ENCODE results near the gene ATAD3B.
"Not testable (repeated sequence)": the region's sequence is repeated elsewhere in the genome, so short reads cannot be mapped to it uniquely, and the experiment has no call there.

The ATAD3B gene

DNA sequence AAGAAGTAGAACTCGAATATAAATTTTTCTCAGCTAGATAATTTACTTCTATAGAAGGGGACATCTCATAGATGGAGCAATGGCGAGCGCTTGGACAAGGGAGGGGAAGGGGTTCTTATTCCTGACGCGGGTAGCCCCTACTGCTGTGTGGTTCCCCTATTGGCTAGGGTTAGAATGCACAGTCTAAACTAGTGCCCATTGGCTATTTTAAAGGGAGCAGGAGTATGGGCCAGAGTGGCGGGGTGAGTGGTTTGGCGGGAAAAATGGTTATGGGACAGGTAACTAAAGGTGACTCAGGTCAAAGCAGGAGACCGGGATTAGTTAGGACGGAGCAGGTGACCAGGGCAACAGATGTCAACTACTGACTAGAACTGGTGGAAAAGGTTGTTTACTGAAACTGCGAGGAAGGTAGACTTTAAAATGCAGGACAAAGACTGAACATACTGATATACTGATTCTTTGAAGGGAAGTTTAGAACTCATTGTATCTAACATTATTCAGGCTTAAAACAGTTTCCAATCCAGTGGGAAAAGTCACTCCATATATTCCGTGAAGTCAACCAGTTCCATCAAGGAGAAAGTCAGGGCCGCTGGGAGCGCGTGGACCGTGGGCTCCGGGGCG is 39.5 kb downstream of the ATAD3B start:
- DNase-seq (ENCODE audit: low spot score) = no peak

DNA sequence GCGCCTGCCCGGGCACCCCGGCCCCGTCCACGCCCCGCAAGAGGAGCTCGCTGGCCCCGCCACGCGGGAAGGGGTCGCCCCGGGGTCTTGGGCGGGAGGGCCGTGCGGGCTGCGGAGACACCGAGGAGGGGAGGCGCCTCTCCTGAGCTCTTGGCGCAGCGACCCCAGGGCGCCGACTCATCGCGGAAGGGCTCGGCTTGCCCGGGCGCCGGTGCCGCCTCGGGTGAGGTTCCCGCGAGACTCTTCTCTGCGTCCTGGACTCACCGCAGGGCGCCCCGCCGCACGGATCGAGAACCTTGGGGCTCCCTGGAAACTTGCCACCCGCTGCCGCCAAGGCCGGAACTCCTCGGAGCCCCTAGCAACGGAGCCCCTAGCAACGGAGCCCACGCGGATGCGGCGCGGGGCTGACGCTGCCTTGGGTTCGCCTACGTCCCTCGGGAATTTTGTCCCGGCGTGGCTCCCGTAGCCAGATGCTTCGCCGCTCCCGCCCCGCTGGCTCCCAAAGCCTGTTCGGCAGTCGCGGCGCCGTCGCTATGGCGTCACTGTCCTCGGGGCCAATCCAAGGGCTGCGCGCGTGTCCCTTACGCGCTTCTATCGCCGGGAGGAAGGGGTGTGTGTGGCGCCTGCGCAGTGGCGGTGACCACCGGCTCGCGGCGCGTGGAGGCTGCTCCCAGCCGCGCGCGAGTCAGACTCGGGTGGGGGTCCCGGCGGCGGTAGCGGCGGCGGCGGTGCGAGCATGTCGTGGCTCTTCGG is 40.1 kb downstream of the ATAD3B start, which contains the start of gene ATAD3A:
TSS of gene ATAD3A (plus strand) at position 630 of the 753 bp plus-strand sequence. CDS start at position 737, 107 bp downstream.
- peak; percentile 99 for DNase-seq (ENCODE audit: low spot score)

DNA sequence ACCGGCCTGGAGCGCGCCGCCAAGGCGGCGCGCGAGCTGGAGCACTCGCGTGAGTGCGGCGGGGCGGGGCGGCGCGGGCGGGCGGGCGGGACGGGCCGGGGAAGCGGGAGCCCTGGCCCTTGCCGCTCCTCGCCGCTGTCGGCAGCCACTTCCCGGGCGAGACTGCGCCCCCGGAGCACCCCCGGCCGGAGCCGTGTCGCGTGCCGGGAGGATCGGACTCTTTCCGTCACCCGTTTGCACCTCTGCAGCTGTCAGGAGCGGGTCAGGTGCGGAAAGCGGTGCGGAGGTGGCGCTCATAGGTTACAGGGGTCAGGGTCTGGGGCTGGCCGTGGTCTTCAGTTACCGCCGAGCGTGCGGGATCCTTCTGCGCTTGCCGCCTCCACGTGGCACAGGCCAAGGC is 40.9 kb downstream of the ATAD3B start:
- DNase-seq (ENCODE audit: low spot score) = not testable (repeated sequence)

DNA sequence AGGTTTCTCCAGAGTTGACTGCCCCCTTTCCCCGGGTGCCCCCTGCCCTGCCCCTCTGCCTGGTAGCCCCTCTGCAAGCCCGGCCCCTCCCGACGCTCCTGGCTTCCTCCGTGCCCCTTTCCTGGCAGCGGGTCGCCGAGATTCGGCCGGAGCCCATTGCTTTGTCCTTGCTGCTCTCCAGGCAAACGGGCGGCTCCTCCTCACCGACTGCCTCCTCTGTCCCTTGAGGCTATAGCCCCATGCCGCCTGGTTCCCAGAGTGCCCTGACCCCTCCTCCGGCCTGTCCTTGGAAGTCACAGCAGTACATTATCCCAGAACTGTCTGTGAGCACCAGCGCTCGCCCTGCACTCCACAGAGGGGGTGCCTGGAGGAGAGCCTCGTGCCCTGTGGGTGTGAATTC is 42.1 kb downstream of the ATAD3B start:
- not testable (repeated sequence) for DNase-seq (ENCODE audit: low spot score)

DNA sequence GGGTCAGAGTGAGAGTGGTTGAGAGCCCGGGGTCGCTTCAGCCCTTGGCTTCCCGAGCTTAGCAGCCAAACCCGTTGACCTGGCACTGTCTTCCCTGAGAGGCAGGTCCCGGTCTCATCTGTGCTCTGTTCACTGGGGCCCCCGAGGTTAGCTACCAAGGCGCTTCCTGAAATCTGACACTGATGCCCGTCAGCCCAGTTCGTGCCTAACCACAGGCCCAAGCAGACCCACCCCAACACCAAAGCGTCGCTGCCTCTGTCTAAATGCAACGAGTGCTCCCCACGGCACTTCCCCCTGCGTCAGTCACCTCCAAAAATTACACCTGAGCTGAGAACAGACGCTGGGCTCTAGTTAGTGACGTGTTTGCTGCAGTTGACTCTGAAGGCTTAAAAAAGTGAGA is 42.8 kb downstream of the ATAD3B start:
- not testable (repeated sequence) for DNase-seq (ENCODE audit: low spot score)

DNA sequence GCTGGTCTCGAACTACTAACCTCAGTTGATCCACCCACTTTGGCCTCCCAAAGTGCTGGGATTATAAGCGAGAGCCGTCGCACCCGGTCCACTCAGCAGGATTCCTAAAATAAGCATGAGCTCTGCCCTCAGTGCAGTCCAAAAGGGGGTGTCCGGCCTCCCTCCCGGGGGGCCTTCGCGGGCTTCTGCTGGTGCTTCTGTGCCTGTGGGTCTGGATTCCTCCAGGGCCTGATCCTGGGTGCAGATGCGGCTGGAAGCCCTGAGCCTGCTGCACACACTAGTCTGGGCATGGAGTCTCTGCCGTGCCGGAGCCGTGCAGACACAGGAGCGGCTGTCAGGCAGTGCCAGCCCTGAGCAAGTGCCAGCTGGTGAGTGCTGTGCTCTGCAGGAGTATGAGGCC is 45.4 kb downstream of the ATAD3B start:
- not testable (repeated sequence) for DNase-seq (ENCODE audit: low spot score)

DNA sequence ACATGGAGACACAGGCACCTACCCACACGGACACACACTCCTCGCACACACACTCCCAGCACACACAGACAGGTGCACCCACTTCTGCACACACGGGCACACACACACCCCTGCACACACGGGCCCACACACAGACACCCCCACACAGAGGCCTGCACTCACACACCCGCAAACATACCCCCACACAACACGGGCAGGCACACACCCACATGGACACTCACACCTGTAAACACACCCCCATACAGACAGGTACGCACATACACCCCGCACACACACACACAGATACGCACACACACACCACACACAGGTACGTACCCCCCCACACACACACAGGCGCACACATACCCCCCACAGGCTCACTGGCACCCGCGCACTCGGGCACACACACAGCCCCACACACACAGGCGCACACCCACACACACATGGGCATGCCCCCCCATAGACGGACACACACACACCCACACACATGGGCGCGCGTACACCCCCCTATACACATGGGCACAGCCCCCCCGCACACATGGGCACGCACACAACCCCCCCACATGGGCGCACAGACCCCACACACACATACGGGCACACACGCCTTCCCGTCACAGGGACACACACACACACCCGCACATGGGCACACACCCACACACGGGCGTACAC is 46.5 kb downstream of the ATAD3B start:
- DNase-seq (ENCODE audit: low spot score) = no peak

DNA sequence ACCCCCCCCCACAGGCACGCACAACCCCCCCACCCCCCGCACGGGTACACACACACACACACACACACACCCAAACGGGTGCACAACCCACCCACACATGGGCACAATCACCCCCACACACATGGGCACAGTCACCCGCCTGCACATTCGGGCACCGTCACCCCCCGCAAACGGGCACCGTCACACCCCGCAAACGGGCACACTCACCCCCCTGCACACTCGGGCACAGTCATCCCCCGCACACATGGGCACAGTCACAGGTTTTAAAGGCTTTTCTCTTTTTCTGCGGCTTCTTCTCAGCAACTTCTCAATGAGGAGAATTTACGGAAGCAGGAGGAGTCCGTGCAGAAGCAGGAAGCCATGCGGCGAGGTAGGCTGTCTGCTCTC is 47.0 kb downstream of the ATAD3B start:
- not testable (repeated sequence) for DNase-seq (ENCODE audit: low spot score)

DNA sequence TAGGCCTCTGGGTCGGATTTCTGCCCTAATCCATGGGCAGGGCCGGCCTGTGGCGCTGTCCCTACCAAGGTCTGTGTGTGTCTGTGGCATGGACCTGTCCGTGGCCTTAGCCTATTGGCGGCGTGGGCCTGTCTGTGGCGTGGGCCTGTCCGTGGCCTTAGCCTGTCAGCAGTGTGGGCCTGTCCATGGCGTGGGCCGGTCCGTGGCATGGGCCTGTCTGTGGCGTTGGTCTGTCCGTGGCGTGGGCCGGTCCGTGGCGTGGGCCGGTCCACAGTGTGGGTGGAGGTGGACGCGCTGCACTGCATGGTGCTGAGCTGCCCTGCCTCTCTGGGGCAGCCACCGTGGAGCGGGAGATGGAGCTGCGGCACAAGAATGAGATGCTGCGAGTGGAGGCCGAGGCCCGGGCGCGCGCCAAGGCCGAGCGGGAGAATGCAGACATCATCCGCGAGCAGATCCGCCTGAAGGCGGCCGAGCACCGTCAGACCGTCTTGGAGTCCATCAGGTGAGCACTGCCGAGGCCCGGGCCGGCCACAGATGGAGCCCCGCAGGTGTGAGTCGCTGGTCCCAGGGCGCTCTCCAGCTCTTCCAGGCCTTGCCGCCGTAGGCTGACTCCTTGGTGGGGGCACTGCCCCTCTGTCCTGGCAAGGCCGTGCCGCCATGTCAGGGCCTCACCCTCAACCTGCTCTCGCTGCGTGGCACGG is 48.4 kb downstream of the ATAD3B start:
- not testable (repeated sequence) for DNase-seq (ENCODE audit: low spot score)

DNA sequence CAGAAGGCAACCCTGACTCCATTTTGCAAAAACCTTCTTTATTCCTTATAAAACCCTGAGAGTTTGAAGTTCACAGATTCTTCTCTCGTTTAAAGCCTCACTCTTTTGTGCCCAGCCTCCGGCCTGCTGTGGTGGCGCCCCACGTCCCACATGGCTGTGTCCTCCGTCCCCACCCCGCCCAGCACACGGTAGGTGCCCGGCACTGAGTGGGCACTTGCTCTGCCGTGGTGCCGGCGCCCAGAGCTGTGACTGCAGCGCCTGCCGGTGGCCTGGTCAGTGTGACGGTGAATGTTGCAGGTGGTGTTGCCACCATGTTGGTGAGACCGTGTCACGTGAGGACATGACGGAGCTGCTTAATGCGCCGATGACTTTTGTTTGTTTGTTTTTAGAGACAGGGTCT is 49.8 kb downstream of the ATAD3B start:
- DNase-seq (ENCODE audit: low spot score) = no peak

DNA sequence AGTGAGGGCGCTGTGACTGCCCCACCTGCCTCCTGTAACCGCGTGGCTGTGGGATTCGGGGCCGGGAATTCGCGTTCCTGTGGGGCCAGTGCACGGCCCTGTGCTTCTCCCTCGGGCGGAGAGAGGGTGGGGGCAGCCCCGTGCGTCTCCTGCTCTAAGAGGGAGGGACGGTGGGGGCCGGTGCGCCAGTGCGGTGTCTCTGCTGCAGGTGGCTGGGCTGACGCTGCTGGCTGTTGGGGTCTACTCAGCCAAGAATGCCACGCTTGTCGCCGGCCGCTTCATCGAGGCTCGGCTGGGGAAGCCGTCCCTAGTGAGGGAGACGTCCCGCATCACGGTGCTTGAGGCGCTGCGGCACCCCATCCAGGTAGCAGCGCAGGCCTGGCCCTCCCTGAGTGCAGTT is 51.0 kb downstream of the ATAD3B start:
- DNase-seq (ENCODE audit: low spot score) = not testable (repeated sequence)

DNA sequence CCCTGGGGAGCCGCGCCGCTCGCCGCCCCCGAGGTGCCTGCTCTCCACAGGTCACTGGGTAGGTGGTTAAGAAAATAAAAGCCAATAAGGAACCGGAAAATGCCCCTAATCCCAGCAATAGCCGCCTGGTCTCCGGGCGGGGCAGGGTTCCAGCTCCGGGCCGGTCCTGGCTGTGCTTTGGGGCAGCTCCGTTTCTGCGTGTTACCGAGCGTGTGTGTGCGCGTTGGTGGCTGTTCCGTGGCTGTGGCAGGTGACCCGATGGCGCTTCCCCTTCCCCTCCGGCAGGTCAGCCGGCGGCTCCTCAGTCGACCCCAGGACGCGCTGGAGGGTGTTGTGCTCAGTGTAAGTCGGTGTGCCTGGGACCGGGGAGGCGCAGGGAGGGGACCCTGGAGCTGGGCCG is 51.7 kb downstream of the ATAD3B start:
- not testable (repeated sequence) for DNase-seq (ENCODE audit: low spot score)

DNA sequence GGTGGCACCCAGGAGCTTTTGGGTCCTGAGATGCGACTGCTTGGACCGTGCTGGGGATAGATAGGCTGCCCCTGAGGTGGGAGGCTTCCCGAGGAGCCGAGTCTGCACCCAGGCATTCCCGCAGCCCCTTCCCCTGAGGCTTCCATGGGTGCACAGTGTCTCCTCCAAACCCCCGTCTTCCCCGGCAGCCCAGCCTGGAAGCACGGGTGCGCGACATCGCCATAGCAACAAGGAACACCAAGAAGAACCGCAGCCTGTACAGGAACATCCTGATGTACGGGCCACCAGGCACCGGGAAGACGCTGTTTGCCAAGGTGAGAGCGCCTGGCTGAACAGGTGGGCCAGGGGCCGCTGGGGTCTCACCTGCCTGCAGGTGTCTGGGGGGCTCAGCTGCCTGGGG is 52.1 kb downstream of the ATAD3B start:
- DNase-seq (ENCODE audit: low spot score) = not testable (repeated sequence)

DNA sequence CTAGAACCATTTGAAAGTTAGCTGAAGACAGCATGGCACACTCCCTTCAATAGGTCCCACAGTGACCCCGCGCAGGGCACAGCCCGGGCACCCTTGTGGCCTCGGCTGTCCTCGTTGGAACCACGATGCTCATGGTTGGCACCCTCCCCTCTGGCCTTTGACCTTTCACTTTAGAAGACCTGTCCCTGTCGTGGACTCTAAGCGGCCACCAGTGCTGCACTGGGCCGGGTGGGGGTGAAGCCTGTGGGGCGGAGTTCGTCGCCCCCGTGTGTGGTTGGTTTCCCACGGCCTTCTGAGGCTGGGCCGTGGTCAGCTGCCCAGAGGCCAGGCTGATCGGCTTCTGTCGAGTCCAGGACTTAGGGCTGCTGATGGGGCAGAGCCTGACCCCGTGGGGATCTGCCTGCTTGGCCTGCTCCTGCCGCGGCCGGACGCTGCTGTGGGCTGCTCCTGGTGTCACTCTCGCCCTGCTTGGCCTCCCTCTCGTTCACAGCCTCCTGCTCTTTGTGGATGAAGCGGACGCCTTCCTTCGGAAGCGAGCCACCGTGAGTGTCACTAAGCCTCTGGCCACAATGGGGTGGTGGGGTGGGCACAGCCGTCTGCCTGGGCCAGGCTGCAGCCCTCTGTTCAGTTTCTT is 53.3 kb downstream of the ATAD3B start:
- DNase-seq (ENCODE audit: low spot score) = not testable (repeated sequence)

DNA sequence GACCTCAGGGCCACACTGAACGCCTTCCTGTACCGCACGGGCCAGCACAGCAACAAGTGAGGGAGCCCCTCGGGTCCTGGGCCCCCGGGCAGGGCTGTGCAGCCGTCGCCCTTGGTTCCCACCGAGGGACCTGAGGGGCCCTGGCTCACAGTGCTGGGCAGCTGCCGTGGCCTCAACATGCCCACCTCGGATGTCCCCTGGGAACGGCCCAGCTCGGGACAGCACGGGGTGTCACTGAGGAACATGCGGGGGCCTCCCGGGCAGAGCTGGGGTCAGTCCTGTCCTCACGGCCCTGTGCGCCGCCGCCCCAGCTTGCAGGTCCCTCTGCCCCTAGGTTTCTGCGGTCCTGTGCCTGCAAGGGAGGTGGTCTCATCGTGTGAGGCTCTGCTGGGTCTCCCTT is 54.9 kb downstream of the ATAD3B start:
- not testable (repeated sequence) for DNase-seq (ENCODE audit: low spot score)

DNA sequence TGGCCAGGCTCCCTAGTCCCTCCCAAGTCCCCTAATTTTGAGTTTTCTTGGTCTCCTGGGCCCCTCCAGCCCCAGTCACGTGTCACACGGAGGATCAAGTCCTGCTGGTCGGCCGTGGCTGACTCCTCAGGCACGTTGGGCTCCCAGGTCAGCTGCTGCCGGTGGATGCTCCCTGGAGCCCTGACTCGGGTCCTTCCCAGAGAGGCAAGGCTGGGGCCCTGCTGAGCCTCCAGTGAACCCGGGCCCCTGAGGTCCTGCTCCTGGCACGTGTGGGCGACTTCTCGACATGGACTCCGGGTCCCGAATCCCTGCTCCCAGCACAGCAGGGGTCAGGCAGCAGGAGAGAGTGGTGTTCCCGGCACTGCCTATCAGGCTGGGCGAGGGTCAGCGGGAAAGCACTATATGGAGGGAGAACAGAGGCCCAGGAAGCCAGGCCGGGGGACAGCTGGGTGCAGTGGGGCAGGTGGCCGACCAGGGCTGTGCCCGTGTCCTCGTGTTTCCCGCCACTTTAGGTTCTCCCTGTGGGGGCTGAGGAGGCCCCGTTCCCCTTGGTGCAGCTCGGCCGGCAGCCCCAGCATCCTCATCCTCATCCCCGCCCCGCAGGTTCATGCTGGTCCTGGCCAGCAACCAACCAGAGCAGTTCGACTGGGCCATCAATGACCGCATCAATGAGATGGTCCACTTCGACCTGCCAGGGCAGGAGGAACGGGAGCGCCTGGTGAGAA is 55.7 kb downstream of the ATAD3B start:
- DNase-seq (ENCODE audit: low spot score) = peak; percentile 1

DNA sequence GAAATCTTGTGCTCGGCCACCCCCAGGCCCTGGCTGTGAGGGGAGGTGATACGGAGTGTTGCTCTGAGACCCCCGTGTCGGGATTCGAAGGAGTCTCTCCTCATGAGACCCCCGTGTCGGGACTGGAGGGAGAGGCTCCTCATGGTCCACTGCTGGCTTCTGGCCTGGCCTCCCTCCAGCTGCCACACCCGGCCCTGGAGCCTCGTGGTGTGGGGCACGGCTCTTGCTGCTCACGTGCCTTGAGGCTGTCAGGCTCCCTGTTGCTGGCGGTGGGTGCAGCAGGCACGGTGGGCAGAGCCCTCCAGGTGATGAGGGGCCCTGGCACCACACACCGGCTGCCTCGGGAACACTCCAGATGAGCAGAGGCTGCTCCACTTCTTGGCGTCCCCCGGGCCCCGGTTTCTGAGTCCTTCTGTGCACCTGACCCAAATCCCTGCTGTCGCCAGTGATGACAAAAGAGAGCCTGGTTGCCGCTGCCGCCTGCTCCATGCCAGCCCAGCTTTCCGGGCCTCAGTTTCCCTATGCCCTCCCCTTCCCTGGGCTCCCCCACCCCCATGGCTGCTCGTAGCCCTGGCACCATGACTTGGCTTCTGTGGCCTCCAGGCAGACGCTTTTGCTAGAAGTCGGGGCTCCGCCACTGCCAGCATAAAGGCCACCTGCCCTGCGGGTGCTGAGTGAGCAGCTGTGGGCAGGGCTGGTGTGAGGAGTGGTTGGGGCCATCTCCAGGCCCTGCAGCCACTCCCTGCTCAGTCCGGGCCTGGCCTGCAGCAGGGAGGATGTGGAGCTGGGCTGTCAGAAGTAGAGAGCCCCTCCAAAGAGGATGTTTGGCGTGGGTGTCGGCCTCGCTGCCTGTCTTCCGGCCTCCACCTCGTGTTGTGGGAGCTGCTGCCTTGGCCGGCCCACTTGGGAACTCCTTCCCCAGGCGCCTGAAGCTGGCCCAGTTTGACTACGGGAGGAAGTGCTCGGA is 57.0 kb downstream of the ATAD3B start:
- peak; percentile 1 for DNase-seq (ENCODE audit: low spot score)

DNA sequence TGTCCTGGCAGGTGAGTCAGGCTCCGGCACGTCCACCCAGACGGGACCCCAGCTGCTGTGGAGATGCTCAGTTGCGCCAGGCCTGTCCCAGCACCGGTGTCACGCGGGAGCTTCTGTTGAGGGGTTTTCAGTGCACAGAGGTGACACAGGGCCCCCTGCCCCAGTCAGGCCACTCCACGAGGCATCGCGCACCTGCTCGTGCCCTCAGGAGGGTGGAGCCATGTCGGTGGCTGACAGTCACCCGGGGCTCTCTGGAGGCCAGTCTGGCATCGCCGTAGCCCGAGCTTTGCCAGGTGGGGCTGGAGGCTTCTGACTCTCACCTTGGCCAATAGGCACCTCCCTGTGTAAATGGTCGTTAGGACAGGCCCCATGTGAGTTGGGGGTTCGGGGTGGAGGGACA is 57.8 kb downstream of the ATAD3B start:
- peak; percentile 0 for DNase-seq (ENCODE audit: low spot score)

DNA sequence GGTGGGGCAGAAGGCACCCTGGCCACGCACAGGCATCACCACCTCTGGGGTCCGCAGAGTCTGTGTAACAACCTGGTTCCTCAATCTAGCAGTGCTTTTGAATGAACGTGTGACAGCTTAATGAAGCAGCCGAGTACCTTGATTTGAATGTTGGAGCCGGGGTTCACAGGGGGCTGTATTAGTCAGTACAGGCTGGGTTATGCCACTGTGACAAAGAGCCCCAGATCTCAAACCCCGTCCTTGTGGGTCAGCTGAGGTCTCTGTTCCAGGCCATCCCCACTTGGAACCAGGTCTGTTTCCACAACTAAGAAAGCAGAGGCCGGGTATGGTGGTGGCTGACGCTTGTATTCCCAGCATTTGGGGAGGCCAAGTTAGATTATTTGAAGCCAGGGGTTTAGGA is 58.4 kb downstream of the ATAD3B start:
- DNase-seq (ENCODE audit: low spot score) = peak; percentile 1

DNA sequence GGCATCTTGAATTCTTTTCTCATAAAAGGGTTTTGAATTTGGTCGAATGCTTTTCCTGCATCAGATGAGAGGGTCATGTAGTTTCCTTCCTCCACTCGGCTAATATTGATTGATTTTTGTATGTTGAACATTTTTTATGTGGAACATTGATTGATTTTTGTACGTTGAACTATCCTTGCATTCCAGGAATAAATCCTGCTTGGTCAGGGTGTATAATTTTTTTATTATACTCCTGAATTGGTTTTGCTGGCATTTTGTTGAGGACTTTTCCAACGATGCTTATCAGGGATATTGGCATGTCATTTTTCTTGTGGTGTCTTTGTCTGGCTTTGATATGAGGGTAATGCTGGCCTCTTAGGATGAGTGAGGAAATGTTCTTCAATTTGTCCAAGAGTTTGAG is 60.4 kb downstream of the ATAD3B start:
- DNase-seq (ENCODE audit: low spot score) = peak; percentile 0

Measured in AG08395 (cell line).